HT1080 (cell line): Measurements from ENCODE around the gene ARHGAP5. TPM values are rescaled to one million over a fixed set of nuclear protein-coding genes. Genes with fewer than 3 reads are reported as not detected.
A peak's percentile ranks its signal among the peaks of the same experiment; 100 is the strongest.

Experiments used
- small RNA-seq: library from RNA; depleted of rRNA; stranded (forward); fragments of <200 nt; gene quantifications from one replicate; pipeline ENCODE3, GENCODE V24; 2014
- total RNA-seq: library from RNA; depleted of rRNA; stranded (reverse); fragments of >200 nt; shearing (Covaris generic); gene quantifications from 2 replicates; pipeline ENCODE4 v1.2.3, GENCODE V29; 2014; rRNA removed

The ARHGAP5 gene
- total RNA-seq, 1 experiment from 2014 or later, result 36.8 TPM

Small RNA genes lying within 50 kb of the gene (small RNA-seq; reads per million reads assigned to genes)
- gene RNU6-7 (0.61 reads per million, percentile 61 among the genes with 10 or more reads in this experiment), gene RNU6-8 (not detected)

Other genes starting within 250 kb of the ARHGAP5 start
- gene RNU6-7, start 124.7 kb downstream of the ARHGAP5 start, total RNA-seq, result not detected in 2 replicates
- not detected in 2 replicates for gene RNU6-8, start 126.0 kb downstream of the ARHGAP5 start, total RNA-seq